Activated CD4-positive, alpha-beta T cell treated with anti-CD3 and anti-CD28 coated beads for 24 hours (primary cell): ENCODE results near the gene NPIPB4.
"Not testable (repeated sequence)": the region's sequence is repeated elsewhere in the genome, so short reads cannot be mapped to it uniquely, and the experiment has no call there.

Source experiments
- DNase-seq, 2 donors: peaks; one replicate each; pipeline ENCODE4 v3.0.0-alpha.2; 2020; ENCODE audit warnings: low read depth in 2 of 2

The NPIPB4 gene

GRCh38 chr16:21857656-21858055 is at the start of gene NPIPB4:
TSS of gene NPIPB4 (minus strand) at chr16:21857756. CDS start at chr16:21857378, 378 bp downstream.
- not testable (repeated sequence) for DNase-seq

- DNase-seq, result not testable (repeated sequence)
Observed at GRCh38 chr16:21898998-21899397, 41.4 kb upstream of the NPIPB4 start.

GRCh38 chr16:21881988-21882387 is 24.4 kb upstream of the NPIPB4 start:
- DNase-seq, result peak; percentile 0 to 3

DNA sequence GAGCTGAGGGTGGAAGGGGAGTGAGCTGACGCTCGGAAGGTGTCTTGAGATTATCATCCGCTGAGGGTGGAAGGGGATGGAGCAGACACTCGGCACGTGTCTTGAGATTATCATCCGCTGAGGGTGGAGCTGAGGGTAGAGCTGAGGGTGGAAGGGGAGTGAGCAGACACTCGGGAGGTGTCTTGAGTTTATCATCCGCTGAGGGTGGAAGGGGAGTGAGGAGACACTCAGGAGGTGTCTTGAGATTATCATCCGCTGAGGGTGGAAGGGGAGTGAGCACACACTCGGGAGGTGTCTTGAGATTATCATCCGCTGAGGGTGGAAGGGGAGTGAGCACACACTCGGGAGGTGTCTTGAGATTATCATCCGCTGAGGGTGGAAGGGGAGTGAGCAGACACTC is 20.4 kb downstream of the NPIPB4 start:
- DNase-seq, result not testable (repeated sequence)

DNA sequence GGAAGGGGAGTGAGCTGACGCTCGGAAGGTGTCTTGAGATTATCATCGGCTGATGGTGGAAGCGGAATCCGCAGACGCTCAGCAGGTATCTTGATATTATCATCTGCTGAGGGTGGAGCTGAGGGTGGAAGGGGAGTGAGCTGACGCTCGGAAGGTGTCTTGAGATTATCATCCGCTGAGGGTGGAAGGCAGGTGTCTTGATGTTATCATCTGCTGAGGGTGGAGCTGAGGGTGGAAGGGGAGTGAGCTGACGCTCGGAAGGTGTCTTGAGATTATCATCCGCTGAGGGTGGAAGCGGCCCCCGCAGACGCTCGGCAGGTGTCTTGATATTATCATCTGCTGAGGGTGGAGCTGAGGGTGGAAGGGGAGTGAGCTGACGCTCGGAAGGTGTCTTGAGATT is 21.2 kb downstream of the NPIPB4 start:
- not testable (repeated sequence) for DNase-seq

GRCh38 chr16:21835747-21836146 is 21.8 kb downstream of the NPIPB4 start:
- not testable (repeated sequence) for DNase-seq

DNA sequence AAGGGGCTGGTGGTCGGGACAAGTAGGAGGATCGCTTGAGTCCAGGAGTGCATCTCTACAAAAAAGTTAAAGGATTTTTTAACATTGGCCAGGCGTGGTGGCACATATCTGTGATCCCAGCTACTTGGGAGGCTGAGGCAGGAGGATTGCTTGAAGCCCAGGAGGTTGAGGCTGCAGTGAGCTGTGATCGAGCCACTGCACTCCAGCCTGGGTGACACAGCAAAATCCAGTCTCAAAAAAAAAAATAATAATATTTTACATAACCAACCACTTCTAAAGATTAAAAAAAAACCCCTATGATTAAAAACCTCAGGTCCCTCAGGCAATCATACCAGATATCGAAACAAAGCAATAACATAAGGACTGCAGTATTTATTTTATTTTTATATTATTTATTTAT is 23.3 kb downstream of the NPIPB4 start:
- DNase-seq, result not testable (repeated sequence)

DNA sequence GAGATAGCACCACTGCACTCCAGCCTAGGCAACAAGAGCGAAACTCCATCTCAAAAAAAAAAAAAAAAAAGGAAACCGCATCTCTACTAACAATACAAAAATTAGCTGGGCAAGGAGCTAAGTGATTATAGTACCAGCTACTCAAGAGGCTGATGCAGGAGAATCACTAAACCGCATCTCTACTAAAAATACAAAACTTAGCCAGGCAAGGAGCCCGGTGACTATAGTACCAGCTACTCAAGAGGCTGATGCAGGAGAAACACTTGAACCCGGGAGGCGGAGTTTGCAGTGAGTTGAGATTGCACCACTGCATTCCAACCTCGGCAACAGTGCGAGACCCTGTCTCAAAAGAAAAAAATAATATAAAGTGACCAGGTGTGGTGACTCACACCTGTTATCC is 27.6 kb downstream of the NPIPB4 start:
- DNase-seq, result not testable (repeated sequence)

GRCh38 chr16:21826067-21826706 is 31.4 kb downstream of the NPIPB4 start:
- DNase-seq, result not testable (repeated sequence)

- not testable (repeated sequence) for DNase-seq
Observed at GRCh38 chr16:21825526-21825925, 32.0 kb downstream of the NPIPB4 start.

DNA sequence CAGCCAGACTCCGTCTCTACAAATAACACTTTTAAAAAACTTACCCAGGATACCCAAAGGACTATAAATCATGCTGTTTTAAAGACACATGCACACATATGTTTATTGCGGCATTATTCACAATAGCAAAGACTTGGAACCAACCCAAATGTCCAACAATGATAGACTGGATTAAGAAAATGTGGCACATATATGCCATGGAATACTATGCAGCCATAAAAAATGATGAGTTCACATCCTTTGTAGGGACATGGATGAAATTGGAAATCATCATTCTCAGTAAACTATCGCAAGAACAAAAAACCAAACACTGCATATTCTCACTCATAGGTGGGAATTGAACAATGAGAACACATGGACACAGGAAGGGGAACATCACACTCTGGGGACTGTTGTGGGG is 34.3 kb downstream of the NPIPB4 start:
- not testable (repeated sequence) for DNase-seq

DNA sequence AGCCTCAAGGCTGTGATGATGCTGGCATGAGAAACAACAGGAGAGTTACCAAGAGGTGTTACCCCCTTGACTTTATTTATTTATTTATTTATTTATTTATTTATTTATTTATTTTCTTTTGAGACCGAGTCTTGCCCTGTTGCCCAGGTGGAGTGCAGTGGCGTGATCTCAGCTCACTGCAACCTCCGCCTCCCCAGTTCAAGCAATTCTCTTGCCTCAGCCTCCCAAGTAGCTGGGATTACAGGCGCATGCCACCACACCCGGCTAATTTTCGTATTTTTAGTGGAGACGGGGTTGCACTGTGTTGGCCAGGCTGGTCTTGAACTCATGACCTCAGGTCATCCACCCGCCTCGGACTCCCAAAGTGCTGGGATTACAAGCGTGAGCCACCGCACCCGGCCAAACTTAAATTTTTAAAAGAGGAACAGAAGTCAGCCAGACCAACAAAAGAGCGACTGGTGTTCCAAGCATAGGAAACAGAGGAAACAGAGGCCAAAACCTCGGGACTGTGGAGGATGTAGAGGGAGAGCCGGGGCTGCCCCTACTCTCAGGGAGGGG is 36.6 kb downstream of the NPIPB4 start:
- not testable (repeated sequence) for DNase-seq

DNA sequence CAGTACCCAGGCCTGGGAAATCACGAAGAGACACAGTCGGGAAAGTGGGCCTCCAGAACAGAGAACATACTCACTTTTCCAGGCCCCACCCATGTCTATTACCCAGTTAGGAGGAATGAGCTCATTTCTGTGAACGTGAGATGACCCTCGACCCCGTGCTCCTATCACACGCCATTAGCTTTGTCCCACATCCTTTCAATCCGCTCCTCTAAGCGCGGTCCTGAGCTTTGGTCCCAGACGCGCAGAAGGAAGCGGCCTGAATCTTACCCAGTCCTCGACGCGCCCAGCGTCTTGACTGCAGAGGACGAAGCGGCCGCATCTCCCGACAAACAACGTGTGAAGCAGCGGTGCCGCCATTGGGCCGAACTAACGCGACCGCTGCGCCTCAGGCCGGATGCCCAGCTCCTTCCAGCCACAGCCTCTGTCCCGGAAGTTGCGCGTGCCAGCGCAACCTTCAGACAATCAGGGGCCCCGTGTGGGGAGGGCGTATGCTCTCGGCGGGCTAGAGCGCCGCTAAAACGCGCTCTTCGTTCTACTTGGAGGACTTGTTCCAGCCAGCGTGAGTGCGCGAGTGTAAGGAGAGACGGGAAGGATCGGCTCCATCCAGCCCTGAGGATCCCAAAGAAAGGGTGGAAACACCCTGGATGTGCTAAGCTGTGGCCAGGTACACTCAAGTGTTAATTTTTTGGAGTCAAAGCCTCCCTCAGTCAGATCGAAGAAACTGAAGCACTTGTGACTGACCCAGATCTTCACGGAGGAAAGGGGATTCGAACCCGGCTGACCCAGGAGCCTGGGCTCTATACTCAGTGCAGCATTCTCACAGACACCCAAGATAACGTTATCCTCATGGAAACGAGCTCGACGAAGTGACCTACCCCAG is 37.3 kb downstream of the NPIPB4 start:
- DNase-seq, result peak; percentile 57 to 61

DNA sequence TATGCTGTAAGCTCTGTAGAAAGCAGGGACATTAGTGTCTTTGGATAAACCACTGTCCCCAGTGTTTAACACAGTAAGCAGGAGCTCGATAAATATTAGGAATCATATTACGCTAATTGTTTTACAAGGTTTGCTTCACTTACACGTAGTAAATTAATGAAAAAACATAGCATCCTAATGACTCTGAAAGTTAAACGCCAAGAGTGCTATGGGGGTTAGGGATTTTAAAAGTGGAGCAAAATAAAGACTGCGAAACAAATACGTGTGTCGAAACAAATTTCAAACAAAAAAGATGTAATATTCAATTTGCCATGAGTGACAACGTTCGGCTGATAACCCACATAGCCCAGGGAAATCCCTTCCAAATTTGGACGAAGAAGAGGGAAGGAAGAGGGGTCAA is 37.9 kb downstream of the NPIPB4 start:
- not testable (repeated sequence) for DNase-seq

DNA sequence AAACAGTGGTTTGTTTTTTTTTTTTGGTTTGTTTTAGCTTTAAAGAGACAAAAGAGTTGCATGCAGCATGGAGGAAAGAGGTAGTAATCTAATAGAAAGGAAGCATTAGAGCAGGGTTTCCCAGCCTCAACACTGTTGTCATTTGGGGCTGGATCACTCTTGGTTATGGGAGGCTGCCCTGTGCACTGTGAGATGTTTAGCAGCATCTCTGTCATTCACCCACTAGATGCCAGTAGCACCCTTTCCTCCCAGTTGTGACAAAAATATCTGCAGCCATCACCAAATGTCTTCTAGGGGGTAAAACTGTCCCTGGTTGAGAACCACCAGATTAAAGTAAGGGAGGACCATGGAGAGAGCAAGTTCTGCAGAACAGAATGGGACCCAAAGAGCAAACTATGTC is 40.5 kb downstream of the NPIPB4 start:
- DNase-seq, result not testable (repeated sequence)

DNA sequence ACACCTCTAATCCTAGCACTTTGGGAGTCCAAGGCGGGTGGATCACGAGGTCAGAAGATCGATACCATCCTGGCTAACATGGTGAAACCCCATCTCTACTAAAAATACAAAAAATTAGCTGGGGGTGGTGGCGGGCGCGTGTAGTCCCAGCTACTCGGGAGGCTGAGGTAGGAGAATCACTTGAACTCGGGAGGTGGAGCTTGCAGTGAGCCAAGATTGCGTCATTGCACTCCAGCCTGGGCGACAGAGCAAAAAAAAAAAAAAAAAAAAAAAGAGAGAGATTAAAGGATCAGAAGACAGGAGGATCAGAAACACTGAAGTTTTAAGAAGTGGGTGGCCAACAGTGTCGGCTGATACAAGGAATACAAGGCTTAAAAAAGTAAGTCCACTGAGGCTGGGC is 41.9 kb downstream of the NPIPB4 start:
- not testable (repeated sequence) for DNase-seq

DNA sequence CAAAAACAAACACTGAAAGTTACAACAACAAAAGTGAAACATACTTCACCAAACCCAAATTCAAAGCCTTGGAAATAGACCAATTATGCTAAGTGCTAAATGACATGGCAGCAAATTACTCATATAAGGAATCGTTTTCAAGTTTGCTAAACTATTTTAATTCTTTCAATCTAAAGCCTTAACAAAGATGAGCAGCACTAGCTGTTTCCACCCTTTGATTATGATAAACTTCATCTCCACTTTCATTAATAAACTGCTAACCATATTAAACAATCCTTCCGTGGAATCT is 55.2 kb downstream of the NPIPB4 start:
- not testable (repeated sequence) for DNase-seq

GRCh38 chr16:21801538-21802374 is 55.8 kb downstream of the NPIPB4 start:
- DNase-seq, result peak in 1 of 2 donors; percentile 15

DNA sequence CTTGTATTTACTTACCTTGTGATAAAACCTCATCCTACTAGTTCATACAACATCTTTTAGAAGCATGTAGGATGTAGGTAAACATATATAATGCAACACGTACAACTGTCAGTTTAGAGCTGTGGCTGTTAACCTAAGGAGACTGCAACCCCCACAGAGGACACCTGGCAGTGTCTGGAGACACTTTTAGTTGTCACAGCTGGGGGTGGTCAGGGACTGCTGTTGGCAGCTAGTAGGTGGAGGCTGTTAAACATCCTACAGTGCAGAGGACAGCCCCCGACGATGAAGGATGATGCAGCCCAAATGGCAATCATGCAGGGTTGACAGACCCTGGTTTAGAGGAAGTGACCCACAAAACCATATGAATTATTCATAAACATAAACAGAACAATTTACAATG is 59.0 kb downstream of the NPIPB4 start:
- DNase-seq, result not testable (repeated sequence)

DNA sequence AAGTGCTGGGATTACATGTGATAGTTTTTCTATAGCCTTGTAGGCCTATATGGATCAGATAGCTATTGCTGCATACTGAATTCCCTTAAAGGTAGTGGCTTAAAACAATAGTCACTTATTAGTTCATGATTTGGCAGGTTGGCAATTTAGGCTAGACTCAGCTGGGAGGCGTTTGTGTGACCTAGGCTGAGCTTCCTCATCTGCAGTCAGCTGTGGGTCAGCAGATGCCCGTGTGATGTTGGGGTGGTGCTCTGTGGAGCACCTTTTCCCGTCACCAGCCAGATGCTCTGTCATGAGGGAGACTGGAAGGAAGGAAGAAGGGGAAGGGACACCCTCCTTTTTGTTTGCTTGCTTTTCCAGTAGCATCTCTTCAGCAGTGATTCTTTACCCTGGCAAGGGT is 64.2 kb downstream of the NPIPB4 start:
- not testable (repeated sequence) for DNase-seq

DNA sequence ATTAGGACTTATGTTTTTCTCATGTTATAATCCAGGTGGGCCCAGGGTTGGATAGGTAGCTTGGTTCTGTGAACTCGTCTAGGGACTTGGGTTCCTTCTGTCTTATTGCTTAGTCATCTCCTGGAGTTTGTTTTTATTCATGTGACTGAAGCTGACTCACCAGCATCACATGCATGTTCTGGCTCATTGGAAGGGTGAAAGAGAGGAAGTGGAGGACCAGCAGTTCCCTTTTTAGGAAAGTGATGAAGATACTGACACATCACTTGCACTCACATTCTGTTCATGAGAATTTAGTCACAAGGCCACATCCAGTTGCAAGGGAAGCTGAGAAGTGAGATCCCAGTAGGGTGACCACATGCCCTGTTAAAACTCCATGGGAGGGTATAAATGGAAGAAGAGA is 67.0 kb downstream of the NPIPB4 start:
- not testable (repeated sequence) for DNase-seq
